Psoas muscle (tissue), 8 donors: ENCODE measurements around the gene ZBTB12. TPM values are rescaled to one million over a fixed set of nuclear protein-coding genes. Genes with fewer than 3 reads are reported as not detected.
"Not testable (repeated sequence)": the region's sequence is repeated elsewhere in the genome, so short reads cannot be mapped to it uniquely, and the experiment has no call there.

Experiments used
- ATAC-seq, 4 donors: fragments of 200-7000 bp; cut with Tn5 transposase; one replicate each; pipeline ENCODE4 v1.9.1; 2020; ENCODE audit warnings: moderate library complexity in 3 of 4, mild to moderate bottlenecking in 2 of 4
- DNase-seq, 2 donors: peaks; one replicate each; pipeline ENCODE4 v3.0.0-alpha.2; 2020
- H3K27ac ChIP-seq: fragments of 200-600 bp; one replicate; pipeline ENCODE4 v1.8.0; 2022
- H3K27me3 ChIP-seq, 3 donors: fragments of 200-600 bp in 1 of 3; one replicate each; pipeline versions ENCODE4 v1.6.1 to v1.8.0; 2013 to 2022; ENCODE audit warnings: low read length in 2 of 3, mild to moderate bottlenecking in 2 of 3, moderate library complexity in 1 of 3; ENCODE audit not compliant: insufficient read depth in 3 of 3
- H3K36me3 ChIP-seq, 2 donors: fragments of 200-600 bp in 1 of 2; one replicate each; pipeline versions ENCODE4 v1.6.1 to v1.8.0; 2013 to 2022; ENCODE audit warnings: low read depth in 1 of 2, mild to moderate bottlenecking in 1 of 2, moderate library complexity in 1 of 2; ENCODE audit not compliant: insufficient read depth in 1 of 2
- H3K4me1 ChIP-seq: fragments of 200-600 bp; one replicate; pipeline ENCODE4 v1.8.0; 2022
- H3K4me3 ChIP-seq: fragments of 200-600 bp; one replicate; pipeline ENCODE4 v1.8.0; 2022; ENCODE audit warnings: mild to moderate bottlenecking
- H3K9me3 ChIP-seq: fragments of 200-600 bp; one replicate; pipeline ENCODE4 v1.8.0; 2022
- WGBS, 3 donors: extraction: QIAGEN DNeasy Blood & Tissue Kit; methylation state at CpG; one replicate each; pipeline versions ENCODE4 v1.1.6 to v1.1.7; 2013; 5-methylcytosine and 5-hydroxymethylcytosine counted together
- intact Hi-C, 2 donors: fragments of 100-400 bp; cut with DNase I; formaldehyde crosslinking; loops; one replicate each; pipeline versions ENCODE4 v1.11.0 to v1.14.2; 2022
- polyA plus RNA-seq, 3 donors: library from polyadenylated mRNA; stranded (reverse); fragments of 200-250 nt; gene quantifications; one replicate each; pipeline ENCODE4 v1.2.3, GENCODE V29; 2013
- total RNA-seq, 4 donors: library from RNA; stranded (reverse); fragmentation: NEBNext Ultra II Directional in 2 of 4; extraction: Animal tissue kit (Norgen Biotek cat#: 25700) in 2 of 4; gene quantifications; one replicate each; pipeline versions ENCODE4 v1.2.1 to v1.2.4, GENCODE V29; 2021 to 2023
- TF ChIP-seq, protein P1 (sequence below): fragments of 200-600 bp; IDR thresholded peaks from one replicate; pipeline ENCODE4 v1.8.0; 2022; ENCODE audit warnings: antibody characterized with exemption
- donor health status: healthy with polysubstance abuse.
- donor health status: DM: no; HTN: no; CAD: no; lungs with moderate emphysema.
- donor health status: Bipolar disorder and iron deficiency.
- donor health status: healthy.
- donor health status: DM: yes; HTN: yes; CAD: no.
- donor health status: DM: no; HTN: no; CAD: no.
- donor health status: DM: no; HTN: no; CAD: no.
- donor health status: DM: yes; HTN: yes; CAD: no.

The ZBTB12 gene
- total and polyA plus RNA-seq, 7 donors = 1.1 to 4.6 (median 2.2) TPM

DNA sequence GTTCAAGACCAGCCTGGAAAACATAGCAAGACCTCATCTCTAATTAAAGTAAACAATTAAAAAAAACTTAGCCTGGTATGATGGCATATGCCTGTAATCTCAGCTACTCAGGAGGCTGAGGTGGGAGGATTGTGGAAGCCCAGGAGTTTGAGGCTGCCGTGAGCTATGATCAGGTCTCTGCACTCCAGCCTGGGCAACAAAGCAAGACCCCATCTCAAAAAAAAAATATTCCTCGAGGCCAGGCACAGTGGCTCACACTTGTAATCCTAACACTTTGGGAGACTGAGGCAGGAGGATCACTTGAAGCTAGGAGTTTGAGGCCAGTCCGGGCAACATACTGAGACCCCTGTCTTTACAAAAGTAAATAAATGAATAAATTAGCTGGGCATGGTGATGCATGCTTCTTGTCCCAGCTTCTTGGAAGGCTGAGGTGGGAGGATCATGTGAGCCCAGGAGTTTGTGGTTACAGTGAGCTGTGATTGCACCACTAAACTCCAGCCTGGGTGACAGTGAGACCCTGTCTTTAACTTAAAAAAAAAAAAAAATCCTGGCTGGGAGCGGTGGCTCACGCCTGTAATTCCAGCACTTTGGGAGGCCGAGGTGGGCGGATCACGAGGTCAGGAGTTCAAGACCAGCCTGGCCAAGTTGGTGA, 16.3 kb upstream of the ZBTB12 start:
- no peak overlapping the region for H3K27ac ChIP-seq
- intact Hi-C loops = no loop called here
- DNase-seq (no peak), ATAC-seq (no peak)
- peaks cover 0 to 3% (median 0%) of the 10 kb centered on the region in 3 donors for H3K27me3 ChIP-seq
- H3K9me3 ChIP-seq = no peaks in the 10 kb centered on the region
- H3K36me3 ChIP-seq = no peaks in the 10 kb centered on the region
- no peaks in the 10 kb centered on the region for H3K4me1 ChIP-seq
- TF ChIP-seq, protein P1, sequence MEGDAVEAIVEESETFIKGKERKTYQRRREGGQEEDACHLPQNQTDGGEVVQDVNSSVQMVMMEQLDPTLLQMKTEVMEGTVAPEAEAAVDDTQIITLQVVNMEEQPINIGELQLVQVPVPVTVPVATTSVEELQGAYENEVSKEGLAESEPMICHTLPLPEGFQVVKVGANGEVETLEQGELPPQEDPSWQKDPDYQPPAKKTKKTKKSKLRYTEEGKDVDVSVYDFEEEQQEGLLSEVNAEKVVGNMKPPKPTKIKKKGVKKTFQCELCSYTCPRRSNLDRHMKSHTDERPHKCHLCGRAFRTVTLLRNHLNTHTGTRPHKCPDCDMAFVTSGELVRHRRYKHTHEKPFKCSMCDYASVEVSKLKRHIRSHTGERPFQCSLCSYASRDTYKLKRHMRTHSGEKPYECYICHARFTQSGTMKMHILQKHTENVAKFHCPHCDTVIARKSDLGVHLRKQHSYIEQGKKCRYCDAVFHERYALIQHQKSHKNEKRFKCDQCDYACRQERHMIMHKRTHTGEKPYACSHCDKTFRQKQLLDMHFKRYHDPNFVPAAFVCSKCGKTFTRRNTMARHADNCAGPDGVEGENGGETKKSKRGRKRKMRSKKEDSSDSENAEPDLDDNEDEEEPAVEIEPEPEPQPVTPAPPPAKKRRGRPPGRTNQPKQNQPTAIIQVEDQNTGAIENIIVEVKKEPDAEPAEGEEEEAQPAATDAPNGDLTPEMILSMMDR = no peak
- no peak overlapping the region for H3K4me3 ChIP-seq
- 74 to 83% (median 82%) methylated on average over 8 of the region's 8 CpGs for WGBS, 3 donors

GRCh38 chr6:31915756-31916155, 13.9 kb upstream of the ZBTB12 start:
- DNase-seq (no peak), ATAC-seq (no peak)
- 78 to 85% (median 82%) methylated on average over 6 of the region's 6 CpGs for WGBS, 3 donors

DNA sequence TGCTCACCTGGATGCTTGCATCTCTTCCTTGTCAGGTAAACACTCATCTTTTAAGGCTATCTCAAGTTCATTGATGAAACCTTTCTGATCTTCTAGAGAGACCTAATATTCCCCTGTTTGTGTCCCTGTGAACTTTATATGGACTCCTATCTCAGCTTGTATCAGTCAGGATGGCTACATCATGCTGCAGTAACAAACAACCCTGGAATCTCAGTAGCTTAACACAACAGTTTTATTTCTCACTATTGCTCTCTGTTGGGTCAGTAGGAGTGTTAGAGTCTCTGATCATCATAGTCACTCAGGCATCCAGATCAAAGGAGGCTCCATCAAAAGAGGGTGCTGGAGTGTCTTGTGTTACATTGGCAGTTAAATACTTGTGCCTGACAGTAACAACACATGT, 13.5 kb upstream of the ZBTB12 start:
- peaks cover 0 to 8% (median 0%) of the 10 kb centered on the region in 3 donors for H3K27me3 ChIP-seq
- no peak for DNase-seq
- H3K9me3 ChIP-seq = no peaks in the 10 kb centered on the region
- no peak overlapping the region for H3K27ac ChIP-seq
- TF ChIP-seq, protein P1 = no peak
- intact Hi-C loops = no loop called here
- no peak for ATAC-seq
- no peaks in the 10 kb centered on the region for H3K36me3 ChIP-seq
- H3K4me1 ChIP-seq = no peaks in the 10 kb centered on the region
- H3K4me3 ChIP-seq = no peak overlapping the region

More at GRCh38 chr6:31915756-31916155, 13.9 kb upstream of the ZBTB12 start:
- H3K27me3 ChIP-seq = peaks cover 0 to 8% (median 0%) of the 10 kb centered on the region in 3 donors
- no peaks in the 10 kb centered on the region for H3K36me3 ChIP-seq
- intact Hi-C loops = no loop called here
- TF ChIP-seq, protein P1 = no peak
- no peaks in the 10 kb centered on the region for H3K4me1 ChIP-seq
- no peak overlapping the region for H3K4me3 ChIP-seq
- no peaks in the 10 kb centered on the region for H3K9me3 ChIP-seq
- no peak overlapping the region for H3K27ac ChIP-seq

GRCh38 chr6:31911826-31912585, 10.1 kb upstream of the ZBTB12 start:
- WGBS, 3 donors = 46 to 57% (median 52%) methylated on average over 11 of the region's 11 CpGs

DNA sequence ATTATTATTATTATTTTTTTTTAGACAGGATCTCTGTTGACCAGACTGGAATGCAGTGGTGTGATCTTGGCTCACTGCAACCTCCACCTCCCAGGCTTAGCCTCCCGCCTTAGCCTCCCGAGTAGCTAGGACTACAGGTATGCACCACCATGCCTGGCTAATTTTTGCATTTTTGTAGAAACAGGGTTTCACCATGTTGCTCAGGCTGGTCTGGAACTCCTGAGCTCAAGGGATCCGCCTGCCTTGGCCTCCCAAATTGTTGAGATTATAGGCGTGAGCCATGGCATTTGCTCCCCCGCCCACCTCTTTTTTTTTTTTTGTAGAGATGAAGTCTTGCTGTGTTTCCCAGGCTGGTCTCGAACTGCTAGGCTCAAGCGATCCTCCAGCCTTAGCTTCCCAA, 7.4 kb upstream of the ZBTB12 start:
- H3K27ac ChIP-seq, H3K4me3 ChIP-seq, H3K27me3 ChIP-seq, ATAC-seq, H3K4me1 ChIP-seq, H3K36me3 ChIP-seq, H3K9me3 ChIP-seq, DNase-seq, intact Hi-C loops: not testable (repeated sequence)
- 56 to 69% (median 64%) methylated on average over 7 of the region's 7 CpGs for WGBS, 3 donors

More at GRCh38 chr6:31911826-31912585, 10.1 kb upstream of the ZBTB12 start:
- Histone ChIP-seq H3K9me3 (no peaks in the 10 kb centered on the region), H3K4me3 (no peak overlapping the region), H3K27me3 (peaks cover 0 to 8% (median 0%) of the 10 kb centered on the region in 3 donors), H3K4me1 (no peaks in the 10 kb centered on the region), H3K36me3 (no peaks in the 10 kb centered on the region), H3K27ac (no peak overlapping the region)
- intact Hi-C loops = no loop called here
- no peak for ATAC-seq
- DNase-seq = no peak
- TF ChIP-seq, protein P1 = no peak
